ENCODE measurements around the gene GRK2. TPM values are rescaled to one million over a fixed set of nuclear protein-coding genes. Genes with fewer than 3 reads are reported as not detected.
A peak's percentile ranks its signal among the peaks of the same experiment; 100 is the strongest.

Gene GRK2
- total RNA-seq, 1 donor from 2014 or later: 51.3 TPM

- DNase-seq (ENCODE audit: low read depth): no peak
- Histone ChIP-seq H3K27me3 (ENCODE audit: control insufficient read depth, insufficient read depth, low read length) (no peaks in the 10 kb centered on the region), H3K36me3 (ENCODE audit: control insufficient read depth, insufficient read depth, low read length) (peaks cover 4% of the 10 kb centered on the region), H3K4me3 (ENCODE audit: low read depth, low read length) (no peak overlapping the region)
- TF ChIP-seq CTCF (IDR thresholded peaks at IDR 0.05; ENCODE audit: insufficient read depth, low read length, poor library complexity, severe bottlenecking): no peak
Observed at GRCh38 chr11:67251841-67252240, 14.4 kb upstream of the GRK2 start.

- Histone ChIP-seq H3K36me3 (ENCODE audit: control insufficient read depth, insufficient read depth, low read length) (peaks cover 6% of the 10 kb centered on the region), H3K27me3 (ENCODE audit: control insufficient read depth, insufficient read depth, low read length) (no peaks in the 10 kb centered on the region), H3K4me3 (ENCODE audit: low read depth, low read length) (no peak overlapping the region)
- no peak for DNase-seq (ENCODE audit: low read depth)
- peak; percentile 53 for TF ChIP-seq CTCF (IDR thresholded peaks at IDR 0.05; ENCODE audit: insufficient read depth, low read length, poor library complexity, severe bottlenecking)
Observed at GRCh38 chr11:67252831-67253239, 13.4 kb upstream of the GRK2 start.

DNA sequence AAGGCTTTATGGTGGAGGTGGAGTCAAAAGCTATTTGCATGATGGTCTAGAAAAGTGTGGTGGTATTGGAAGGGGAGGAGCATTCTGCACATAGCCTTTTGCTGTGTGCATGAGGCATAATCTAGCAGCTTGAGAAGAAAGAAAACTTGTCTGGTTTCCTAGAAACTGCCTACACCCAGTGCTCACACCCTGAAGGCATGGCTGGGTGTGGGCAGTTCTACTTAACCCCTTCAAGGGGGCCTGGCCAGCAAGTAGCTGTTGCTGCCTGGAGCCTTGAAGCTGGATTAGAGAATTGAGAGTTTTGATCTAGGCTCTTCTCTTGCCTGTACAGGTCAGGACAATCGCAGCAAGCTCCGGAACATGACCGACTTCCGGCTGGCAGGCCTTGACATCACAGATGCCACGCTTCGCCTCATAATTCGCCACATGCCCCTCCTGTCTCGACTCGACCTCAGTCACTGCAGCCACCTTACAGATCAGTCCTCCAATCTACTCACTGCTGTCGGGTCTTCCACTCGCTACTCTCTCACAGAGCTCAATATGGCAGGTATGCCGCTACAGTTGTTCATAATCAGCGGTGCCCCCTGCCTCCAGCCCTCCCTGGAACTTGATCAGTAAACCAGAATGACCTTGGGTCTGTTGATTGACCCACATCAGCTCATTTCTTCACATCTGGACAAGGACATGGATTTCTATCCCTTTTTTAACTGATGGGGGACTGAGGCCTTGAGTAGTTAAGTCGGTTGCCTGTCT is 12.2 kb upstream of the GRK2 start:
- no peak overlapping the region for H3K4me3 ChIP-seq (ENCODE audit: low read depth, low read length)
- DNase-seq (ENCODE audit: low read depth): no peak
- TF ChIP-seq CTCF (IDR thresholded peaks at IDR 0.05; ENCODE audit: insufficient read depth, low read length, poor library complexity, severe bottlenecking): no peak
- peaks cover 7% of the 10 kb centered on the region for H3K36me3 ChIP-seq (ENCODE audit: control insufficient read depth, insufficient read depth, low read length)
- no peaks in the 10 kb centered on the region for H3K27me3 ChIP-seq (ENCODE audit: control insufficient read depth, insufficient read depth, low read length)

- TF ChIP-seq CTCF (IDR thresholded peaks at IDR 0.05; ENCODE audit: insufficient read depth, low read length, poor library complexity, severe bottlenecking): no peak
- DNase-seq (ENCODE audit: low read depth): no peak
- peaks cover 7% of the 10 kb centered on the region for H3K36me3 ChIP-seq (ENCODE audit: control insufficient read depth, insufficient read depth, low read length)
- no peak overlapping the region for H3K4me3 ChIP-seq (ENCODE audit: low read depth, low read length)
- H3K27me3 ChIP-seq (ENCODE audit: control insufficient read depth, insufficient read depth, low read length): no peaks in the 10 kb centered on the region
Observed at GRCh38 chr11:67254798-67255197, 11.5 kb upstream of the GRK2 start.

DNA sequence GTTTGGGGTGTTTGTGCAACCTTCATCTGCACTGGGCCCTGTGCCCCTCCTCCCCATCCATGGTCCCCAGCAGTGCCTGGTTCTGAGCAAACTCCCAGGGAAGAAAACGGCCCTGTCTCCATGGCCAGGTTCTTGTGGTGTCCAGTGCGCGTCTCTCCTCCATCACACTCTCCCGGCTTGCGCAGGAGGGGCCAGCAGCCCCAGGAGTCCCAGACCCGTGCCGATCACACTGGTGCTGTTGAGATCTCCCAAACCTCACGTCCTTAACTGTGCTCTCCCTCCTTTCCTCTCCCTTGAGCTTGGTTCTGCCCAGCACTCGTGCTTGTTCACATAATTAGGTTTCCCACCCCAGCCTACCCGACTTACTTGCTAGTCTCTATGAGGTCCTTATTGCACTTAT is 10.9 kb upstream of the GRK2 start:
- no peak for DNase-seq (ENCODE audit: low read depth)
- TF ChIP-seq CTCF (IDR thresholded peaks at IDR 0.05; ENCODE audit: insufficient read depth, low read length, poor library complexity, severe bottlenecking): no peak
- H3K27me3 ChIP-seq (ENCODE audit: control insufficient read depth, insufficient read depth, low read length): no peaks in the 10 kb centered on the region
- no peak overlapping the region for H3K4me3 ChIP-seq (ENCODE audit: low read depth, low read length)
- H3K36me3 ChIP-seq (ENCODE audit: control insufficient read depth, insufficient read depth, low read length): peaks cover 7% of the 10 kb centered on the region

DNA sequence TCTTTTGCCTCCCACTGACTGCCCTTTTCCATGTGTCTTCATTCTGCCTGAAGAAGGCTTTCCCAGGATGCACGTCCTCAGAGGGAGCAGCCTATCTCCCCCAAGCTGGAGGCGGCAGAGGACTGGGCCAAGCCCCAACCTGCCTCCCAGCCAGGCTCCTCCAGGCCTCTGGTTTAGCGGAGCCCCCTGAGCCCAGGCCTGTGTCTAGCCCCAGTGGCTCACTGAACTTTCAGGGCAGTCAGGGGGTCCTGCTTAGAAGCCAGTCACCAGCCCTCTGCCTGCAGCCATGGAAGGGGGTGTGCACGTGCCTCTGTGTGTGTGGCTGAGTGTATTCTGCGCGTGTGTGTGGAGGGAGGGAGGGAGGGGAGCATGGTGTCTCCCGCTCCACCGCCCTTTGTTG is 10.4 kb upstream of the GRK2 start:
- Histone ChIP-seq H3K36me3 (ENCODE audit: control insufficient read depth, insufficient read depth, low read length) (peaks cover 7% of the 10 kb centered on the region), H3K4me3 (ENCODE audit: low read depth, low read length) (no peak overlapping the region), H3K27me3 (ENCODE audit: control insufficient read depth, insufficient read depth, low read length) (no peaks in the 10 kb centered on the region)
- TF ChIP-seq CTCF (IDR thresholded peaks at IDR 0.05; ENCODE audit: insufficient read depth, low read length, poor library complexity, severe bottlenecking): no peak
- DNase-seq (ENCODE audit: low read depth): no peak
